ACHN (cell line): ENCODE measurements around the gene MYLK4.
"Not testable (repeated sequence)": the region's sequence is repeated elsewhere in the genome, so short reads cannot be mapped to it uniquely, and the experiment has no call there.

Experiments used
- DNase-seq: peaks from one replicate; pipeline ENCODE4 v3.0.0-alpha.2; 2015
- in situ Hi-C: cut with HindIII; loops from 2 replicates; pipeline ENCODE4 v1.10.0; 2017; ENCODE audit warnings: low sequenced_read_pairs, low pct_ligation_motif_present, low pct_unique_long_range_greater_than_20kb

The MYLK4 gene

GRCh38 chr6:2762868-2763267 lies 12.1 kb upstream of the MYLK4 start:
- not testable (repeated sequence) for DNase-seq

GRCh38 chr6:2760882-2761842 lies 10.4 kb upstream of the MYLK4 start:
- in situ Hi-C loops = no loop called here
- no peak for DNase-seq

More at GRCh38 chr6:2762868-2763267, 12.1 kb upstream of the MYLK4 start:
- in situ Hi-C loops = not testable (repeated sequence)

GRCh38 chr6:2758980-2759379 lies 8.3 kb upstream of the MYLK4 start:
- no peak for DNase-seq
- in situ Hi-C loops = no loop called here

- no peak for DNase-seq
- in situ Hi-C loops = no loop called here
These were observed 6.0 kb upstream of the MYLK4 start for GRCh38 chr6:2756687-2757224.

GRCh38 chr6:2756241-2756640 lies 5.5 kb upstream of the MYLK4 start:
- in situ Hi-C loops = no loop called here
- no peak for DNase-seq

GRCh38 chr6:2755456-2755855 lies 4.7 kb upstream of the MYLK4 start:
- in situ Hi-C loops = no loop called here

GRCh38 chr6:2754911-2755310 lies 4.2 kb upstream of the MYLK4 start:
- in situ Hi-C loops = no loop called here
- DNase-seq = no peak

More at GRCh38 chr6:2755456-2755855, 4.7 kb upstream of the MYLK4 start:
- no peak for DNase-seq

GRCh38 chr6:2754393-2754792 lies 3.7 kb upstream of the MYLK4 start:
- no peak for DNase-seq
- in situ Hi-C loops = no loop called here

- DNase-seq = no peak
These were observed 3.0 kb upstream of the MYLK4 start for GRCh38 chr6:2753743-2754142.

GRCh38 chr6:2753110-2753489 lies 2.4 kb upstream of the MYLK4 start:
- DNase-seq = no peak
- in situ Hi-C loops = no loop called here

More at GRCh38 chr6:2753743-2754142, 3.0 kb upstream of the MYLK4 start:
- in situ Hi-C loops = no loop called here

GRCh38 chr6:2752477-2753109 lies 1.9 kb upstream of the MYLK4 start:
- in situ Hi-C loops = no loop called here
- no peak for DNase-seq

- in situ Hi-C loops = no loop called here
- no peak for DNase-seq
These were observed 1.1 kb upstream of the MYLK4 start for GRCh38 chr6:2751871-2752270.

- in situ Hi-C loops = no loop called here
- DNase-seq = peak; percentile 46
These were observed 637 bp downstream of the MYLK4 start for GRCh38 chr6:2749969-2750600.

GRCh38 chr6:2748183-2748582 lies 2.5 kb downstream of the MYLK4 start:
- no peak for DNase-seq
- in situ Hi-C loops = no loop called here

GRCh38 chr6:2746557-2747061 lies 4.1 kb downstream of the MYLK4 start:
- in situ Hi-C loops = no loop called here
- no peak for DNase-seq

- DNase-seq = no peak
- in situ Hi-C loops = no loop called here
These were observed 5.5 kb downstream of the MYLK4 start for GRCh38 chr6:2745246-2745645.

- no peak for DNase-seq
- in situ Hi-C loops = no loop called here
These were observed 5.9 kb downstream of the MYLK4 start for GRCh38 chr6:2744778-2745177.

- in situ Hi-C loops = no loop called here
- no peak for DNase-seq
These were observed 6.4 kb downstream of the MYLK4 start for GRCh38 chr6:2744209-2744771.
